T-helper 22 cell (primary cell): ENCODE results near the gene LPP.

Experiments
- DNase-seq: peaks from one replicate; pipeline ENCODE4 v3.0.0-alpha.2; 2020; ENCODE audit warnings: low read depth

The LPP gene

GRCh38 chr3:188362405-188362831 lies 208.5 kb downstream of the LPP start:
- no peak for DNase-seq

GRCh38 chr3:188365184-188365583 lies 211.2 kb downstream of the LPP start:
- DNase-seq, result no peak

- DNase-seq, result no peak
These were observed 212.2 kb downstream of the LPP start for GRCh38 chr3:188365988-188366698.

- no peak for DNase-seq
These were observed 213.7 kb downstream of the LPP start for GRCh38 chr3:188367678-188368077.

GRCh38 chr3:188369526-188369925 lies 215.6 kb downstream of the LPP start:
- DNase-seq, result no peak

GRCh38 chr3:188370081-188370830 lies 216.3 kb downstream of the LPP start:
- no peak for DNase-seq

- no peak for DNase-seq
These were observed 224.8 kb downstream of the LPP start for GRCh38 chr3:188378786-188379185.

GRCh38 chr3:188380252-188380651 lies 226.3 kb downstream of the LPP start:
- DNase-seq, result no peak

GRCh38 chr3:188380722-188381121 lies 226.8 kb downstream of the LPP start:
- DNase-seq, result no peak

GRCh38 chr3:188383748-188384147 lies 229.8 kb downstream of the LPP start:
- DNase-seq, result no peak

GRCh38 chr3:188385295-188385694 lies 231.3 kb downstream of the LPP start:
- DNase-seq, result no peak

- no peak for DNase-seq
These were observed 235.9 kb downstream of the LPP start for GRCh38 chr3:188389711-188390342.

- no peak for DNase-seq
These were observed 236.4 kb downstream of the LPP start for GRCh38 chr3:188390343-188390718.

- no peak for DNase-seq
These were observed 237.0 kb downstream of the LPP start for GRCh38 chr3:188390775-188391443.

- DNase-seq, result no peak
These were observed 237.6 kb downstream of the LPP start for GRCh38 chr3:188391592-188391991.

- DNase-seq, result no peak
These were observed 238.1 kb downstream of the LPP start for GRCh38 chr3:188392076-188392475.

GRCh38 chr3:188394623-188395022 lies 240.7 kb downstream of the LPP start:
- no peak for DNase-seq

GRCh38 chr3:188396251-188396650 lies 242.3 kb downstream of the LPP start:
- no peak for DNase-seq

- no peak for DNase-seq
These were observed 242.9 kb downstream of the LPP start for GRCh38 chr3:188396900-188397299.

GRCh38 chr3:188397766-188398705 lies 244.1 kb downstream of the LPP start:
- no peak for DNase-seq

- DNase-seq, result no peak
These were observed 246.7 kb downstream of the LPP start for GRCh38 chr3:188400494-188401243.
